GM18505 (cell line): Measurements from ENCODE around the gene DLX2.
"Not testable (repeated sequence)": the region's sequence is repeated elsewhere in the genome, so short reads cannot be mapped to it uniquely, and the experiment has no call there.

Source experiments
- ATAC-seq: cut with Tn5 transposase; IDR thresholded peaks from one replicate; pipeline ENCODE4 v1.9.1; 2021; ENCODE audit not compliant: unreplicated experiment
- POLR2A ChIP-seq: IDR thresholded peaks from 4 replicates; pipeline ENCODE4 v1.6.1; 2011; ENCODE audit warnings: borderline replicate concordance; ENCODE audit not compliant: insufficient read depth, insufficient read length; ENCODE audit errors: extremely low read depth

Gene DLX2

DNA sequence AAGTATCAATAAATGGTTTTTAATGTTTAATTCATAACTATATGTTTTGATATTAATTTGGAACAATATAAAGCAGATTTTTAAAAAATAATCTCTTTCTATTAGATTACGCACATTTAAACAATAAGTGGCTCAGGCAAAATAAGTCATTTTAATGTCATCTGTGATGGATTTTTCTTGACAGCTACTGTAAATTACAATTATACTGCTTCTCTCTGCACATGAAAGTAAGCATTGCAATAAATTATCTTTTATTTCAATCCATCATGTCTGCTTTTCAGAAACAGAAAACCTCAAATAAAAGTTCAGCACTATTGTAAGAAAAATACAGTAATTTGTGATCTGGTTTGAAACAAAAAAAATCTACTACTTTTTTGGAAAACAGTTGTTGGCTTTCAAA lies 28.4 kb downstream of the DLX2 start:
- ATAC-seq: no peak
- no peak for TF ChIP-seq POLR2A

GRCh38 chr2:172073518-172073917 lies 29.2 kb downstream of the DLX2 start:
- no peak for ATAC-seq
- TF ChIP-seq POLR2A: no peak

DNA sequence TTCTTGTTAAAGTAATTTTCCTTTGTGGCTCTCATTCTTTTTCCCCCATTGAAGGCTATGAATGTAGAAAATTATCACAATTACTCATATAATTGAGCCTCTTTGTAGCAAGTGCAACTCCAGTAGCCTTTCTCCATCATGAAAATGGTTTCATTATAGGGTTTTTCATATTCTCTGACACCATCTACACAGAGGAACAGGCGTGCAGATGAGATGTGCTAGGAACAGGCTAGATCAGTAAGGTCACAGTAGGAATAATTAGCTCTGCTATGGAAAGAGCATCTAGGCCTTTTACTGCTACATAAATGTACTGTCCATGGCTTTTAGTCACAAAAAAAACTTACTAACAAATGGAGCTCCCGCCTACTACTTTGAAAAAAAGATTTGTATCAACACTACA lies 30.0 kb downstream of the DLX2 start:
- no peak for ATAC-seq
- TF ChIP-seq POLR2A: no peak

- no peak for TF ChIP-seq POLR2A
- no peak for ATAC-seq
These were observed 30.4 kb downstream of the DLX2 start for GRCh38 chr2:172072303-172072702.

GRCh38 chr2:172070936-172071335 lies 31.8 kb downstream of the DLX2 start:
- TF ChIP-seq POLR2A: no peak

DNA sequence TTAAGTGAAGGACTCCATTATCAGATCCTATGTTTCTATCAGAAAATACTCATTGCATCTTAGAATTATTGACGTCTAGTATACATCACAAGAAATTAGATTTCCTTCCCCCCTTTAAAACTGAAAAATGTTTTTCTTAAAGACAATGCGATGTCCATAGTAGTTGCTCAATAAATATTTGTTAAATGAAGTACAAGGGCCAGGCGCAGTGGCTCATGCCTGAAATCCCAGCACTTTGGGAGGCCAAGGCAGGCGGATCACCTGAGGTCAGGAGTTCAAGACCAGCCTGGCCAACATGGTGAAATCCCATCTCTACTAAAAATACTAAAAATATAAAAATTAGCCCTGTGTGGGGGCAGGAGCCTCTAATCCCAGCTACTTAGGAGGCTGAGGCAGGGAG lies 34.8 kb downstream of the DLX2 start:
- ATAC-seq: not testable (repeated sequence)

More at GRCh38 chr2:172070936-172071335, 31.8 kb downstream of the DLX2 start:
- ATAC-seq: no peak

DNA sequence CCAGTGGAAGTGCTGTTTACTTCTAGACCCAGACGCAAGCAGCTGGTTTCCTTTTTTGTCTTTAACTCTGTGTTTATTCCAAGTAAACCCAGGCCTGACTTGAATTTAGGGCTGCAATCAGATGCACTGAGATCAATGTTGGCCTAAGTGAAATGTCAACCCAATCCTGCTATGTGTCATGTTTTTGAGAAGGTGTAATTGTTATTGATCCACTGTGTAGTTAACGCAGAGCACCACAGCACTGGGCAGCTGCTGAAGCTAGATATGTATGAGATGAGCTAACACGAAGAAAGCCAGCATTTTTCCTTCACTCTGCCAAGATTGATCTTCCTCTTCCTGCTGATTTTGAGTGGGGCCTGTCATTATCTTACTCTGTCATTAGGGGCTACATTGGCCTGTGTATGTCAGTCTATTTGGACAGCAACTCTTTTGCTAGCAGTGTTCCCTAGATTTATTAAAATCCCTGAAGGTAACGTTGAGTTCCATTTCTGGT lies 36.3 kb downstream of the DLX2 start:
- ATAC-seq: no peak
- TF ChIP-seq POLR2A: no peak

- TF ChIP-seq POLR2A: no peak
- ATAC-seq: no peak
These were observed 37.6 kb downstream of the DLX2 start for GRCh38 chr2:172065111-172065510.

- TF ChIP-seq POLR2A: no peak
- no peak for ATAC-seq
These were observed 39.3 kb downstream of the DLX2 start for GRCh38 chr2:172063446-172063845.

DNA sequence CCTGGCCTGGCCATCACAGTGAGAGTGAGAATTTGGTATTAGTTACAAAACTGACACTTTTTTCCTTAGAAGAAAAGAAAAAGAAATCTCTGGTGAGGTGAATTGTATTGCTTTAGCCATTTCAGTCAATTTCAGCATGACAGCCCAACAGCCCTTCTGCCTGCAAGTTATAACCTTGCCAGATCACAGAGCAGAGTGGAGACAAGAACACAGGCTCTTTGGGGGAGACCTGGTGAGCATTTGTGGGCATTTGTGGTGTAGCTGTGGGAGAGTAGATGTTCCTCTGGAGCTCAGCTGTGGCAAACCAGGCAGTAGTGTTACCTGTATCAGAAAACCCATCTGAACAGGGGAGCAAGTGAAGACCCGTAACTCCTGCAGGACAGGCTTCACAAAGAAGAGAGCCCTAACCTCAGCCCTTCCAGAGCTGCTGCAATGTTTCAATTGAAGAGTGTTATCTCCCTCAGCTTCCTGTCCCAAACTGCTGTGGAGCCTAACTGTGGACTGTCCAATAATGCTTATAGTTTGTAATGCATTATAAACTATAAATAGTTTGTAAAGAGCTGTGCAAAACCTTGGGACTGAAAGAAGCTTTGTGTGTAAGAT lies 40.2 kb downstream of the DLX2 start:
- ATAC-seq: no peak
- TF ChIP-seq POLR2A: no peak

- ATAC-seq: not testable (repeated sequence)
These were observed 42.6 kb downstream of the DLX2 start for GRCh38 chr2:172060118-172060517.

DNA sequence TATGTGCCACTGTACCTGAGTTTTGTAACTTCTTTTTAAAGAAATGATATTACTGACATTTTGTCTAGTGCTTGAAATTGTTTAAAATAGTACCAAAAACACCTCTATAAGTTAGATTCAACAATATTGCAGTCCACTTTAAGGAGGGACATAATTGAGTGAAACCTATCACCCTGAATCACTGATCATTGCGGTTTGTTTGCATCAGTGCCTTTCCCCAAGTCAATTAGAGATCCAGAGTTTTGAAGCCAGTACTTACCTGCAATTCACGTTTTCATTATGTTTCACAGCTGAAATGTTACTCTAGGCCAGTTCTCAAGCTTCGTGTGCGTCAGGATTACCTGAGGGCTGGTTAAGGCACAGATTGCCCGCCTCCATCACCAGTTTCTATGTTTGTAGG lies 44.0 kb downstream of the DLX2 start:
- no peak for ATAC-seq
- TF ChIP-seq POLR2A: no peak

- no peak for ATAC-seq
- no peak for TF ChIP-seq POLR2A
These were observed 46.4 kb downstream of the DLX2 start for GRCh38 chr2:172056293-172056692.

DNA sequence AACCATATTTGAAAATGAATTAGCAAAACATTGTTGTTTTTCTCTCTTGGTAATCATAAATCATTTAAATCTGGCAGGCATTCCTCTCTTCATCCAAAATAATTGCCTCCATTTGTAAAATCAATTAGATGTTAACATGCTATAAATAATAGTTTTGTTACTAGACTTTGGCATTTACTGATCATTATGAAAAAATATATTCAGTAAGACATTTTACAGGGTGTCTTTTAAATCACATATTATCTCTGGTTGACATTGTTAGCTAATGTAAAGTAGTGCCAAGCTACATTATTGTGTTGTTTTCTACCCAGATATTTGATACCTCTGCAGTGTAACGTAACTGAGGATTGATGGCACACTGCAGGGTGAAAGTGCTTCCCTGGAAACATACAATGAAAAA lies 49.2 kb downstream of the DLX2 start:
- no peak for TF ChIP-seq POLR2A
- no peak for ATAC-seq

- no peak for TF ChIP-seq POLR2A
- no peak for ATAC-seq
These were observed 50.4 kb downstream of the DLX2 start for GRCh38 chr2:172052000-172052983.
